GM23248 (cell line): ENCODE data around the gene RBFOX1.

Experiments
- EZH2 ChIP-seq: fragments of 200-600 bp; sonication (generic); IDR thresholded peaks from 2 replicates; pipeline ENCODE4 v1.6.1; 2018; ENCODE audit warnings: antibody characterized with exemption, mild to moderate bottlenecking; ENCODE audit not compliant: insufficient read depth, poor library complexity, severe bottlenecking
- EZH2phosphoT487 ChIP-seq: fragments of 200-600 bp; sonication (generic); IDR thresholded peaks from 2 replicates; pipeline ENCODE4 v1.6.1; 2018; ENCODE audit warnings: antibody characterized with exemption, moderate library complexity, mild to moderate bottlenecking, low read depth; ENCODE audit not compliant: insufficient read depth

DNA sequence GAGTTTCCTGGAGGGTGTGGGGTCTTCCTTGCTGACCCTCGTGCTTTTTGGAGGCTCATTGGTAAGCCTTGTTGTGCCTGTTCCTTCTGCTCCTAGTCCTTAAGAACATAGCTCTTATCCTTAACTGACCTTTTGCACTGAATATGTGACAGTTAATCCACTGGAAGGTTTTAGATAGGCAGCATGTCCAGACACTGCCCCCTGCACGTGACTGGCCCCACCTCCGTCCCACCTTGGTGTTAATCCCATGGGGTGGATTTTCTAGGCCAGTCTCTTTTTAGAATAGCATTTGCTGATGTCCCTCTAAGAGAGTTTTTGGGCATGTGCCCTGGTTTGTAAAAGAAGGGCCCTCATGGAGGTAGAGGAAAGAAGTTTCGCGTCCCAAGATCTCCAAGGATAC lies 58.3 kb downstream of the RBFOX1 start:
- TF ChIP-seq EZH2 = no peak
- no peak for TF ChIP-seq EZH2phosphoT487
